A673 (cell line): ENCODE results near the gene C1QTNF8. TPM values are rescaled to one million over a fixed set of nuclear protein-coding genes. Genes with fewer than 3 reads are reported as not detected.

ENCODE experiments used
- BruUV-seq: library from RNA; stranded (reverse); fragments of 400-500 nt; replicated peaks from 2 replicates; lab custom pipeline; 2021; lab: Mats Ljungman, UMichigan
- CTCF ChIA-PET: fragments of 300-600 bp; sonication (Branson Sonifier 250); formaldehyde crosslinking; loops from one replicate; lab custom pipeline; 2022; ENCODE audit warnings: antibody characterized with exemption; lab: Charles Lee
- POLR2A ChIA-PET: fragments of 300-600 bp; sonication (Branson Sonifier 250); formaldehyde crosslinking; loops from one replicate; lab custom pipeline; 2022; ENCODE audit warnings: antibody characterized with exemption; ENCODE audit not compliant: low non-redundant PET; lab: Charles Lee
- DNase-seq: peaks from one replicate; pipeline ENCODE4 v3.0.0-alpha.2; 2015; ENCODE audit warnings: low spot score
- H3K27ac ChIP-seq: fragments of 200-600 bp; sonication (generic); 2 replicates; pipeline ENCODE4 v1.5.1; 2016; ENCODE audit warnings: mixed run types, low read depth, mild to moderate bottlenecking, mixed read lengths, antibody characterized with exemption, low read length; ENCODE audit not compliant: poor library complexity, severe bottlenecking
- H3K27me3 ChIP-seq: fragments of 200-600 bp; sonication (generic); replicated peaks from 2 replicates; pipeline ENCODE4 v1.6.1; 2017; ENCODE audit warnings: mixed run types, low read depth, mild to moderate bottlenecking, mixed read lengths, antibody characterized with exemption, low read length; ENCODE audit not compliant: insufficient read depth, poor library complexity
- H3K36me3 ChIP-seq: fragments of 200-600 bp; sonication (generic); 2 replicates; pipeline ENCODE4 v1.6.1; 2016; ENCODE audit warnings: mixed run types, mild to moderate bottlenecking, mixed read lengths, antibody characterized with exemption, low read length; ENCODE audit not compliant: insufficient read depth, poor library complexity, severe bottlenecking
- H3K4me1 ChIP-seq: fragments of 200-600 bp; sonication (generic); 2 replicates; pipeline ENCODE4 v1.6.1; 2017; ENCODE audit warnings: mixed run types, mild to moderate bottlenecking, mixed read lengths, antibody characterized with exemption, low read length; ENCODE audit not compliant: insufficient read depth, poor library complexity, severe bottlenecking
- H3K4me3 ChIP-seq: fragments of 200-600 bp; sonication (generic); 2 replicates; pipeline ENCODE4 v1.5.1; 2016; ENCODE audit warnings: low read depth, mixed run types, mild to moderate bottlenecking, mixed read lengths, low read length; ENCODE audit not compliant: poor library complexity, severe bottlenecking
- H3K9me3 ChIP-seq: fragments of 200-600 bp; sonication (generic); 2 replicates; pipeline ENCODE4 v1.6.1; 2016; ENCODE audit warnings: mixed run types, low read depth, mild to moderate bottlenecking, mixed read lengths, antibody characterized with exemption, low read length; ENCODE audit not compliant: poor library complexity, severe bottlenecking
- CTCF ChIP-seq: fragments of 300-800, 200-600 bp; sonication (generic); conservative IDR thresholded peaks from 2 replicates; pipeline ENCODE4 v1.5.1; 2017; ENCODE audit warnings: low read depth, mild to moderate bottlenecking, antibody characterized with exemption, low read length, moderate library complexity, mixed read lengths
- EZH2 ChIP-seq: fragments of 200-600 bp; sonication (generic); IDR thresholded peaks from 2 replicates; pipeline ENCODE4 v1.6.1; 2017; ENCODE audit warnings: borderline replicate concordance, low read depth, mild to moderate bottlenecking, mixed read lengths, antibody characterized with exemption, low read length; ENCODE audit not compliant: poor library complexity, severe bottlenecking
- intact Hi-C: fragments of 100-400 bp; cut with micrococcal nuclease; formaldehyde crosslinking; loops from one replicate; pipeline ENCODE4 v1.10.0; 2022; ENCODE audit not compliant: unreplicated experiment
- total RNA-seq: library from RNA; stranded (reverse); gene quantifications from 2 replicates; pipeline ENCODE4 v1.2.3, GENCODE V29; 2021

The C1QTNF8 gene
- total RNA-seq, 1 experiment from 2014 or later = not detected

- no TSS peak for BruUV-seq
- Histone ChIP-seq H3K27me3 (peaks cover 40% of the 10 kb centered on the region), H3K4me3 (no peak overlapping the region), H3K4me1 (no peaks in the 10 kb centered on the region), H3K9me3 (no peaks in the 10 kb centered on the region), H3K36me3 (no peaks in the 10 kb centered on the region), H3K27ac (no peak overlapping the region)
- TF ChIP-seq CTCF (no peak), EZH2 (no peak)
- ChIA-PET CTCF (interaction anchor here (0.5 kb wide), 1 partner anchor 62 kb away, joined by 10 read pairs; no protein-coding TSS in a partner anchor), POLR2A (no interaction called here)
- DNase-seq = no peak
- intact Hi-C loops = no loop called here
Measured at GRCh38 chr16:1061769-1062505, 34.1 kb downstream of the C1QTNF8 start.

GRCh38 chr16:1060416-1061340, 35.4 kb downstream of the C1QTNF8 start:
- POLR2A ChIA-PET = no interaction called here

More at GRCh38 chr16:1060416-1061340, 35.4 kb downstream of the C1QTNF8 start:
- H3K36me3 ChIP-seq = no peaks in the 10 kb centered on the region
- CTCF ChIA-PET = interaction anchor here (0.5 kb wide), 1 partner anchor 60 kb away, joined by 10 read pairs; no protein-coding TSS in a partner anchor
- peaks cover 27% of the 10 kb centered on the region for H3K27me3 ChIP-seq
- H3K4me1 ChIP-seq = no peaks in the 10 kb centered on the region
- H3K27ac ChIP-seq = no peak overlapping the region
- intact Hi-C loops = no loop called here
- TF ChIP-seq CTCF = no peak
- BruUV-seq = no TSS peak
- H3K4me3 ChIP-seq = no peak overlapping the region
- no peak for DNase-seq
- no peaks in the 10 kb centered on the region for H3K9me3 ChIP-seq
